Gastrocnemius medialis (tissue), 4 donors: Measurements from ENCODE around the gene ISCA2.

Source experiments
- POLR2A ChIP-seq, 2 donors: fragments of 450-650 bp; IDR thresholded peaks; one replicate each; pipeline ENCODE4 v1.6.1; 2017; ENCODE audit warnings: antibody characterized with exemption in 2 of 2, mild to moderate bottlenecking in 2 of 2, moderate library complexity in 2 of 2
- TF ChIP-seq, protein P1 (sequence below), 5 experiments: fragments of 450-650 bp in 3 of 5; fragments of 200-600 bp in 2 of 5; sonication (generic) in 2 of 5; IDR thresholded peaks in 4 of 5; conservative IDR thresholded peaks in 1 of 5; 1 replicate in 4 of 5; 2 replicates in 1 of 5; pipeline ENCODE4 v1.5.1; 2016 to 2019; ENCODE audit warnings: antibody characterized with exemption in 5 of 5, mild to moderate bottlenecking in 3 of 5, moderate library complexity in 3 of 5

- TF ChIP-seq, protein P1, sequence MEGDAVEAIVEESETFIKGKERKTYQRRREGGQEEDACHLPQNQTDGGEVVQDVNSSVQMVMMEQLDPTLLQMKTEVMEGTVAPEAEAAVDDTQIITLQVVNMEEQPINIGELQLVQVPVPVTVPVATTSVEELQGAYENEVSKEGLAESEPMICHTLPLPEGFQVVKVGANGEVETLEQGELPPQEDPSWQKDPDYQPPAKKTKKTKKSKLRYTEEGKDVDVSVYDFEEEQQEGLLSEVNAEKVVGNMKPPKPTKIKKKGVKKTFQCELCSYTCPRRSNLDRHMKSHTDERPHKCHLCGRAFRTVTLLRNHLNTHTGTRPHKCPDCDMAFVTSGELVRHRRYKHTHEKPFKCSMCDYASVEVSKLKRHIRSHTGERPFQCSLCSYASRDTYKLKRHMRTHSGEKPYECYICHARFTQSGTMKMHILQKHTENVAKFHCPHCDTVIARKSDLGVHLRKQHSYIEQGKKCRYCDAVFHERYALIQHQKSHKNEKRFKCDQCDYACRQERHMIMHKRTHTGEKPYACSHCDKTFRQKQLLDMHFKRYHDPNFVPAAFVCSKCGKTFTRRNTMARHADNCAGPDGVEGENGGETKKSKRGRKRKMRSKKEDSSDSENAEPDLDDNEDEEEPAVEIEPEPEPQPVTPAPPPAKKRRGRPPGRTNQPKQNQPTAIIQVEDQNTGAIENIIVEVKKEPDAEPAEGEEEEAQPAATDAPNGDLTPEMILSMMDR (IDR thresholded peaks at IDR 0.05 in 4 of 5, conservative IDR thresholded peaks at IDR 0.05 in 1 of 5), result no peak
- TF ChIP-seq POLR2A (IDR thresholded peaks at IDR 0.05), result no peak
Measured at GRCh38 chr14:74519316-74520074, 25.9 kb downstream of the ISCA2 start.
